Raji (cell line): Measurements from ENCODE around the gene LRRC70.

Source experiments
- POLR2A ChIP-seq: IDR thresholded peaks from 2 replicates; pipeline ENCODE4 v1.6.1; 2011; ENCODE audit warnings: low read depth, low read length, control low read depth; ENCODE audit not compliant: insufficient read depth

LRRC70 gene

GRCh38 chr5:62578540-62578939, at the start of gene LRRC70:
Gene LRRC70 (plus strand): TSS chr5:62578819. CDS start chr5:62579439, 620 bp downstream.
- TF ChIP-seq POLR2A = no peak

GRCh38 chr5:62533597-62533996, 45.0 kb upstream of the LRRC70 start:
- TF ChIP-seq POLR2A = no peak

GRCh38 chr5:62534461-62535236, 44.0 kb upstream of the LRRC70 start:
- TF ChIP-seq POLR2A = no peak

- TF ChIP-seq POLR2A = no peak
Measured at GRCh38 chr5:62536232-62536631, 42.4 kb upstream of the LRRC70 start.

GRCh38 chr5:62536783-62537182, 41.8 kb upstream of the LRRC70 start:
- TF ChIP-seq POLR2A = no peak

- TF ChIP-seq POLR2A = no peak
Measured at GRCh38 chr5:62538017-62538942, 40.3 kb upstream of the LRRC70 start.

- no peak for TF ChIP-seq POLR2A
Measured at GRCh38 chr5:62542720-62543119, 35.9 kb upstream of the LRRC70 start.

GRCh38 chr5:62547945-62548630, 30.5 kb upstream of the LRRC70 start:
- TF ChIP-seq POLR2A = no peak

GRCh38 chr5:62550103-62550502, 28.5 kb upstream of the LRRC70 start:
- no peak for TF ChIP-seq POLR2A

GRCh38 chr5:62555930-62556329, 22.7 kb upstream of the LRRC70 start:
- TF ChIP-seq POLR2A = no peak

GRCh38 chr5:62558941-62559340, 19.7 kb upstream of the LRRC70 start:
- no peak for TF ChIP-seq POLR2A

- no peak for TF ChIP-seq POLR2A
Measured at GRCh38 chr5:62560786-62561185, 17.8 kb upstream of the LRRC70 start.

- no peak for TF ChIP-seq POLR2A
Measured at GRCh38 chr5:62561896-62562295, 16.7 kb upstream of the LRRC70 start.

GRCh38 chr5:62562867-62563266, 15.8 kb upstream of the LRRC70 start:
- TF ChIP-seq POLR2A = no peak

GRCh38 chr5:62564101-62564500, 14.5 kb upstream of the LRRC70 start:
- TF ChIP-seq POLR2A = no peak
